Psoas muscle (tissue), 8 donors: ENCODE data around the gene CCDC43. TPM values are rescaled to one million over a fixed set of nuclear protein-coding genes. Genes with fewer than 3 reads are reported as not detected.
A peak's percentile ranks its signal among the peaks of the same experiment; 100 is the strongest.

Experiments used
- ATAC-seq, 4 donors: fragments of 200-7000 bp; cut with Tn5 transposase; one replicate each; pipeline ENCODE4 v1.9.1; 2020; ENCODE audit warnings: moderate library complexity in 3 of 4, mild to moderate bottlenecking in 2 of 4
- DNase-seq, 2 donors: peaks; one replicate each; pipeline ENCODE4 v3.0.0-alpha.2; 2020
- H3K27ac ChIP-seq: fragments of 200-600 bp; one replicate; pipeline ENCODE4 v1.8.0; 2022
- H3K27me3 ChIP-seq, 3 donors: fragments of 200-600 bp in 1 of 3; one replicate each; pipeline versions ENCODE4 v1.6.1 to v1.8.0; 2013 to 2022; ENCODE audit warnings: low read length in 2 of 3, mild to moderate bottlenecking in 2 of 3, moderate library complexity in 1 of 3; ENCODE audit not compliant: insufficient read depth in 3 of 3
- H3K36me3 ChIP-seq, 2 donors: fragments of 200-600 bp in 1 of 2; one replicate each; pipeline versions ENCODE4 v1.6.1 to v1.8.0; 2013 to 2022; ENCODE audit warnings: low read depth in 1 of 2, mild to moderate bottlenecking in 1 of 2, moderate library complexity in 1 of 2; ENCODE audit not compliant: insufficient read depth in 1 of 2
- H3K4me1 ChIP-seq: fragments of 200-600 bp; one replicate; pipeline ENCODE4 v1.8.0; 2022
- H3K4me3 ChIP-seq: fragments of 200-600 bp; one replicate; pipeline ENCODE4 v1.8.0; 2022; ENCODE audit warnings: mild to moderate bottlenecking
- H3K9me3 ChIP-seq: fragments of 200-600 bp; one replicate; pipeline ENCODE4 v1.8.0; 2022
- WGBS, 3 donors: extraction: QIAGEN DNeasy Blood & Tissue Kit; methylation state at CpG; one replicate each; pipeline versions ENCODE4 v1.1.6 to v1.1.7; 2013; 5-methylcytosine and 5-hydroxymethylcytosine counted together
- intact Hi-C, 2 donors: fragments of 100-400 bp; cut with DNase I; formaldehyde crosslinking; loops; one replicate each; pipeline versions ENCODE4 v1.11.0 to v1.14.2; 2022
- polyA plus RNA-seq, 3 donors: library from polyadenylated mRNA; stranded (reverse); fragments of 200-250 nt; gene quantifications; one replicate each; pipeline ENCODE4 v1.2.3, GENCODE V29; 2013
- total RNA-seq, 4 donors: library from RNA; stranded (reverse); fragmentation: NEBNext Ultra II Directional in 2 of 4; extraction: Animal tissue kit (Norgen Biotek cat#: 25700) in 2 of 4; gene quantifications; one replicate each; pipeline versions ENCODE4 v1.2.1 to v1.2.4, GENCODE V29; 2021 to 2023
- TF ChIP-seq, protein P1 (sequence below): fragments of 200-600 bp; IDR thresholded peaks from one replicate; pipeline ENCODE4 v1.8.0; 2022; ENCODE audit warnings: antibody characterized with exemption
- donor health status: healthy with polysubstance abuse.
- donor health status: DM: no; HTN: no; CAD: no; lungs with moderate emphysema.
- donor health status: Bipolar disorder and iron deficiency.
- donor health status: healthy.
- donor health status: DM: yes; HTN: yes; CAD: no.
- donor health status: DM: no; HTN: no; CAD: no.
- donor health status: DM: no; HTN: no; CAD: no.
- donor health status: DM: yes; HTN: yes; CAD: no.

CCDC43 gene
- total and polyA plus RNA-seq, 7 donors = 32.6 to 59.6 (median 42.5) TPM

DNA sequence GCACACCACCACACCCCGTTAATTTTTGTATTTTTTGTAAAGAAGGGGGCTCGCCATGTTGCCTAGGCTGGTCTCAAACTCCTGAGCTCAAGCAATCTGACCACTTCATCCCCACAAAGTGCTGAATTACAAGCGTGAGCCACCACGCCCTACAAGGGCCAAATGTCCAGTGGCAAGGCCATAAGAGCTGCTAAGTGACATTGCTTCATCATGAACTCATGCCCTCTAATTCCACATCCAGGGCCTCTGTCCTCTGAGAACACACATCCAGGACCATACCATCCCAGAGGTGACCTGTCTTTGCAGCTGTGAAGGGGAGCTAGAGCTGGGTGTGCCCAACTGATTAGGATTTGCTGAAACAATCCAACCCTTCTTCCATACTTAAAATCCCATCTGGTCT lies 58.9 kb downstream of the CCDC43 start:
- no peaks in the 10 kb centered on the region for H3K36me3 ChIP-seq

DNA sequence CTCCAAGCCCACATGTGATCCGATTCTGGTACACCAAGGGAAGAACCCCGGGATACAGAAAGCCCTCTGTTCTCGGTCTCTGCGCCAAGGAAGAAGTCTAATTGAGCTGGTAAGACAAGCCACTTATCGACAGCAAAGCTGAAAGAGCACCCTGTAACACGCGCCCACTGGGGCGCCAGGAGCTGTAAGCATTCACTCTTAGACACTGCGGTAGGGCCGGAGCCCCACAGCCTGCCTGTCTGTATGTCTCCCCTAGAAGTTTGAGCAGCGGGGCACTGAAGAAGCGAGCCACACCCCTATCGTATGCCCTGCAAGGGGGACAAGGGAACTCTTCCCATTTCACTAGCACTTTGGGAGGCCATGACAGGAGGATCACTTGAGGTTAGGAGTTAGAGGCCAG lies 60.3 kb downstream of the CCDC43 start:
- ATAC-seq = no peak
- Histone ChIP-seq H3K4me3 (peak overlapping the region; percentile 49), H3K36me3 (no peaks in the 10 kb centered on the region), H3K4me1 (no peaks in the 10 kb centered on the region), H3K27me3 (peaks cover 0 to 8% (median 0%) of the 10 kb centered on the region in 3 donors), H3K27ac (no peak overlapping the region), H3K9me3 (no peaks in the 10 kb centered on the region)
- intact Hi-C loops = no loop called here
- 94 to 96% (median 95%) methylated on average over 13 of the region's 13 CpGs for WGBS, 3 donors
- TF ChIP-seq, protein P1, sequence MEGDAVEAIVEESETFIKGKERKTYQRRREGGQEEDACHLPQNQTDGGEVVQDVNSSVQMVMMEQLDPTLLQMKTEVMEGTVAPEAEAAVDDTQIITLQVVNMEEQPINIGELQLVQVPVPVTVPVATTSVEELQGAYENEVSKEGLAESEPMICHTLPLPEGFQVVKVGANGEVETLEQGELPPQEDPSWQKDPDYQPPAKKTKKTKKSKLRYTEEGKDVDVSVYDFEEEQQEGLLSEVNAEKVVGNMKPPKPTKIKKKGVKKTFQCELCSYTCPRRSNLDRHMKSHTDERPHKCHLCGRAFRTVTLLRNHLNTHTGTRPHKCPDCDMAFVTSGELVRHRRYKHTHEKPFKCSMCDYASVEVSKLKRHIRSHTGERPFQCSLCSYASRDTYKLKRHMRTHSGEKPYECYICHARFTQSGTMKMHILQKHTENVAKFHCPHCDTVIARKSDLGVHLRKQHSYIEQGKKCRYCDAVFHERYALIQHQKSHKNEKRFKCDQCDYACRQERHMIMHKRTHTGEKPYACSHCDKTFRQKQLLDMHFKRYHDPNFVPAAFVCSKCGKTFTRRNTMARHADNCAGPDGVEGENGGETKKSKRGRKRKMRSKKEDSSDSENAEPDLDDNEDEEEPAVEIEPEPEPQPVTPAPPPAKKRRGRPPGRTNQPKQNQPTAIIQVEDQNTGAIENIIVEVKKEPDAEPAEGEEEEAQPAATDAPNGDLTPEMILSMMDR = no peak
- DNase-seq = no peak

More for the DNA sequence above, 58.9 kb downstream of the CCDC43 start:
- TF ChIP-seq, protein P1 = no peak
- ATAC-seq = no peak
- WGBS, 3 donors = 80 to 88% (median 85%) methylated on average over 4 of the region's 4 CpGs
- Histone ChIP-seq H3K27me3 (peaks cover 0 to 8% (median 0%) of the 10 kb centered on the region in 3 donors), H3K27ac (no peak overlapping the region), H3K4me1 (no peaks in the 10 kb centered on the region), H3K4me3 (no peak overlapping the region), H3K9me3 (no peaks in the 10 kb centered on the region)
- DNase-seq = no peak
- intact Hi-C loops = no loop called here

DNA sequence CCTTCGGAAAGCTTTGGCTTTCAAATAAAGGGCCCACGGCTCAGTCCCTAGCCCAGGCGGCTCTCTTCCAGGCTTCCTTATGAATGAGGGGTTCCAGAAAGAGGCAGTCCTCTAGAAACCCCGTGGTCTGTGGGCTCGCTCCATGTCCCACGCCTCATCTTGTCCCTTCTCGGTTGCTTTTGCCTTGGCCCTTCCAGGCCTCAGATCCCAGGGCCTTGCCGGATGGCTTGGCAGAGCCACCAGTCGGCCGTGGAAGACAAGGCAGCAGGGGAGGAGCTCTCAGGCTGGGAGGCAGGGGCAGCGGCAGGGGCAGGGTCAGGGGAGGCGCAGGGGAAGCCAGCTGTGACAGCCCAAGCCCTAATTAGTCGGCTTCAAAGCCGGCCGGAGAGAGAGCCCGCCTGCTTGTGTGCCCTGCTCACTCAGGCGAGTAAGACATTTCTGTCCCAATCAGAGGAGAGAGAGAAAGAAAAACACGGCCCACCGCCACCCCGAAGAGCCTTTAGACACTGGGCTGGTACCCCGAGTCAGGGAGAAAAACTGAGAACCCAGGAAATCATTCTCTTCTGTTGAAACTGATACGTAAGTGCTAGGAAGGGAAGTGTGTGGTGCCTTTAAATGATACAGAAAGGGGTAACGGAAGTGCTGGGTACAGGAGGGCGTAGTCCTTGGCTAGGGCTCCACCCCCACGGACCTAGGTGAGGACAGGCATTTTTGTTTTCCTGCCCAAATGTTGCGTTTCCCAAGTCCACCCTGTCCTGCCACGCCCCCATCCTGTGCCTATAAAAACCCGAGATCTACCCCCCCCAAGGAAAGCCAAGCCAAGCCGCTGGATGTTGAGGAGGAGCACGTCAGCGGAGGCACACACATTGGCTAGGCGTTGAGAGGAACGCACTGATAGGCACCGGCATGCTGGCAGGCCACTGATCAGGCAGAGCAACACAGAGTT lies 61.1 kb downstream of the CCDC43 start:
- ATAC-seq (no peak), DNase-seq (peak in 1 of 2 donors; percentile 54)

DNA sequence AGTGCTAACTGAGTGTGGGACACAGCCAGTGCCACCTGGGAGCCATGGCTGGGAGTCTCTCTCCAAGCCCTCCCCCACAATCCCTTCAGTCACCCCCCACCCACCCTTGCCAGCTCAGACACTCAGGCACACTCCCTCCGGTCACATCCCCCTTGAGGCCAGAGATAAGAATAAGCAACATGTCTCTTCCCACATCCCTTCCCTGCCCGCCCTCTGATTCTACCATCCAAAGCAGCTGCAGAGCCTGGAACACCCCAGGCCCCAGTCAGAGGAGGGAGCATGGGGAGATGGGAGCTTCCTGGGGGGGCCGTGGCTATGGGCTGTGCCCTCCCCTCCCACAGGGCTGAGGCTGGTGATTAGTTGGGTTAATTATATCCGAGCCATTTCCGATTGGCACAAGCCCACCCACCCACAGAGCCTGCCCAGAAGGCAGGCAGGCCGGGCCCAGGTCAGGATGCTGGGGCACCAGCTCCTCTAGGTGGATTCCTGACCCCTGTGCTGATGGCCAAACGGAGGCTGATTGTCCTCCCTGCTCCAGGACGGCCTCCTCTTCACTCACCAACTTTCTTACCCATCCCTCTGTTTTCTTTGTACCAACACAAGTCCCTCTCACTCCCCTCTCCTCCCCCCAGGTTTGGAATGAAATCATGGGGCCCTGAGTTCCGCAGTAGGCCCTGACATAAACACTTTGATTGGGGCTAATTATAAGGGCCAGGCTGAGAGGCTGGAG lies 61.9 kb downstream of the CCDC43 start:
- Histone ChIP-seq H3K4me3 (peak overlapping the region; percentile 49), H3K36me3 (no peaks in the 10 kb centered on the region), H3K4me1 (no peaks in the 10 kb centered on the region), H3K9me3 (no peaks in the 10 kb centered on the region), H3K27me3 (peaks cover 0 to 10% (median 0%) of the 10 kb centered on the region in 3 donors), H3K27ac (no peak overlapping the region)
- TF ChIP-seq, protein P1 = no peak
- intact Hi-C loops = no loop called here
- 83 to 87% (median 83%) methylated on average over 9 of the region's 9 CpGs for WGBS, 3 donors
- ATAC-seq = no peak
- no peak for DNase-seq

More for the DNA sequence above, 61.1 kb downstream of the CCDC43 start:
- intact Hi-C loops = no loop called here
- WGBS, 3 donors = 51 to 56% (median 54%) methylated on average over 34 of the region's 34 CpGs
- TF ChIP-seq, protein P1 = no peak
- Histone ChIP-seq H3K27me3 (peaks cover 0 to 10% (median 0%) of the 10 kb centered on the region in 3 donors), H3K27ac (peak overlapping the region; percentile 4), H3K36me3 (no peaks in the 10 kb centered on the region), H3K9me3 (no peaks in the 10 kb centered on the region), H3K4me1 (no peaks in the 10 kb centered on the region), H3K4me3 (peak overlapping the region; percentile 49)

Other genes starting within 250 kb of the CCDC43 start
- gene GPATCH8, start 186.4 kb downstream of the CCDC43 start, total RNA-seq = 10 to 100 TPM; 16.5 to 28.1 (median 21.7) TPM
- gene GPATCH8, start 186.4 kb downstream of the CCDC43 start, polyA plus RNA-seq = 10 to 100 TPM in 2 of 3 donors, 1 to 10 TPM in 1; 5.7 to 23.5 (median 11.9) TPM
- gene FZD2, start 132.3 kb downstream of the CCDC43 start, total RNA-seq = under 1 TPM; 0.28 to 0.44 (median 0.33) TPM
- under 1 TPM; 0.13 to 0.61 (median 0.30) TPM for gene FZD2, start 132.3 kb downstream of the CCDC43 start, polyA plus RNA-seq
- gene MEIOC, start 33.3 kb downstream of the CCDC43 start, total RNA-seq = not detected
- gene MEIOC, start 33.3 kb downstream of the CCDC43 start, polyA plus RNA-seq = under 1 TPM; 0.01 to 0.04 (median 0.03) TPM
- 1 to 10 TPM; 2.0 to 3.9 (median 3.1) TPM for gene DBF4B, start 18.9 kb upstream of the CCDC43 start, total RNA-seq
- 1 to 10 TPM in 2 of 3 donors, under 1 TPM in 1; 0.79 to 5.0 (median 3.2) TPM for gene DBF4B, start 18.9 kb upstream of the CCDC43 start, polyA plus RNA-seq
- gene ADAM11, start 69.2 kb upstream of the CCDC43 start, total RNA-seq = under 1 TPM in 2 of 4 donors, not detected in 2; 0.15 to 0.26 TPM
- under 1 TPM; 0.03 to 0.21 (median 0.05) TPM for gene ADAM11, start 69.2 kb upstream of the CCDC43 start, polyA plus RNA-seq
- gene GJC1, start 140.5 kb upstream of the CCDC43 start, total RNA-seq = 1 to 10 TPM; 4.7 to 7.9 (median 5.7) TPM
- 1 to 10 TPM; 2.2 to 2.7 (median 2.5) TPM for gene GJC1, start 140.5 kb upstream of the CCDC43 start, polyA plus RNA-seq
- gene HIGD1B, start 158.1 kb upstream of the CCDC43 start, total RNA-seq = 10 to 100 TPM in 1 of 4 donors, 1 to 10 TPM in 3; 4.6 to 17.9 (median 6.7) TPM
- 10 to 100 TPM in 2 of 3 donors, 1 to 10 TPM in 1; 10.0 to 14.2 (median 13.1) TPM for gene HIGD1B, start 158.1 kb upstream of the CCDC43 start, polyA plus RNA-seq
- gene EFTUD2, start 209.7 kb upstream of the CCDC43 start, total RNA-seq = 100 to 1,000 TPM in 3 of 4 donors, 10 to 100 TPM in 1; 73.7 to 114 (median 103) TPM
- gene EFTUD2, start 209.7 kb upstream of the CCDC43 start, polyA plus RNA-seq = 100 to 1,000 TPM in 1 of 3 donors, 10 to 100 TPM in 2; 46.0 to 102 (median 78.7) TPM
- gene GFAP, start 225.7 kb upstream of the CCDC43 start, total RNA-seq = under 1 TPM in 1 of 4 donors, not detected in 3; 0.54 TPM
- under 1 TPM; 0.11 to 0.52 (median 0.34) TPM for gene GFAP, start 225.7 kb upstream of the CCDC43 start, polyA plus RNA-seq